ENCODE data around the gene CCDC196.

The CCDC196 gene

GRCh38 chr14:66485910-66486421, at the start of gene CCDC196:
TSS of gene CCDC196 (plus strand) at chr14:66486371. CDS start at chr14:66486503, 132 bp downstream.
- DNase-seq (ENCODE audit: low read depth in 2 of 2): no peak

GRCh38 chr14:66440801-66441200, 45.4 kb upstream of the CCDC196 start:
- no peak for DNase-seq (ENCODE audit: low read depth in 2 of 2)

- DNase-seq (ENCODE audit: low read depth in 2 of 2): no peak
Observed at GRCh38 chr14:66442953-66443571, 43.1 kb upstream of the CCDC196 start.

GRCh38 chr14:66443785-66444184, 42.4 kb upstream of the CCDC196 start:
- DNase-seq (ENCODE audit: low read depth in 2 of 2): no peak

- no peak for DNase-seq (ENCODE audit: low read depth in 2 of 2)
Observed at GRCh38 chr14:66444271-66444927, 41.8 kb upstream of the CCDC196 start.

GRCh38 chr14:66445936-66446335, 40.2 kb upstream of the CCDC196 start:
- DNase-seq (ENCODE audit: low read depth in 2 of 2): no peak

- DNase-seq (ENCODE audit: low read depth in 2 of 2): no peak
Observed at GRCh38 chr14:66453469-66453868, 32.7 kb upstream of the CCDC196 start.

GRCh38 chr14:66459603-66460002, 26.6 kb upstream of the CCDC196 start:
- DNase-seq (ENCODE audit: low read depth in 2 of 2): no peak

GRCh38 chr14:66464261-66464660, 21.9 kb upstream of the CCDC196 start:
- no peak for DNase-seq (ENCODE audit: low read depth in 2 of 2)

GRCh38 chr14:66468778-66469367, 17.3 kb upstream of the CCDC196 start:
- DNase-seq (ENCODE audit: low read depth in 2 of 2): no peak

GRCh38 chr14:66471584-66471983, 14.6 kb upstream of the CCDC196 start:
- no peak for DNase-seq (ENCODE audit: low read depth in 2 of 2)

- no peak for DNase-seq (ENCODE audit: low read depth in 2 of 2)
Observed at GRCh38 chr14:66472251-66472650, 13.9 kb upstream of the CCDC196 start.

- DNase-seq (ENCODE audit: low read depth in 2 of 2): no peak
Observed at GRCh38 chr14:66473223-66473622, 12.9 kb upstream of the CCDC196 start.

- no peak for DNase-seq (ENCODE audit: low read depth in 2 of 2)
Observed at GRCh38 chr14:66476964-66477363, 9.2 kb upstream of the CCDC196 start.

- DNase-seq (ENCODE audit: low read depth in 2 of 2): no peak
Observed at GRCh38 chr14:66477567-66477966, 8.6 kb upstream of the CCDC196 start.

GRCh38 chr14:66482873-66483272, 3.3 kb upstream of the CCDC196 start:
- no peak for DNase-seq (ENCODE audit: low read depth in 2 of 2)

- DNase-seq (ENCODE audit: low read depth in 2 of 2): no peak
Observed at GRCh38 chr14:66483322-66483721, 2.8 kb upstream of the CCDC196 start.

GRCh38 chr14:66485029-66485428, 1.1 kb upstream of the CCDC196 start:
- no peak for DNase-seq (ENCODE audit: low read depth in 2 of 2)

- no peak for DNase-seq (ENCODE audit: low read depth in 2 of 2)
Observed at GRCh38 chr14:66487164-66487563, 993 bp downstream of the CCDC196 start.

- no peak for DNase-seq (ENCODE audit: low read depth in 2 of 2)
Observed at GRCh38 chr14:66490143-66491111, 4.3 kb downstream of the CCDC196 start.

- no peak for DNase-seq (ENCODE audit: low read depth in 2 of 2)
Observed at GRCh38 chr14:66493750-66494149, 7.6 kb downstream of the CCDC196 start.

Measured in stimulated activated CD4-positive, alpha-beta T cell treated with anti-CD3 and anti-CD28 coated beads, Interleukin-15, amount 100 ng/mL, for 48 hours (primary cell).